HepG2 (cell line): ENCODE measurements around the gene RECK. TPM values are rescaled to one million over a fixed set of nuclear protein-coding genes. Genes with fewer than 3 reads are reported as not detected.

ENCODE experiments used
- FOSL1 ChIP-seq: sonication (generic); formaldehyde crosslinking; IDR thresholded peaks from 2 replicates; pipeline ENCODE4 v1.9.0; 2021; ENCODE audit warnings: missing genetic modification reagents, borderline replicate concordance
- HIVEP1 ChIP-seq: sonication (generic); formaldehyde crosslinking; IDR thresholded peaks from 2 replicates; pipeline ENCODE4 v1.4.0; 2020; ENCODE audit warnings: mild to moderate bottlenecking, missing genetic modification reagents
- NFKBIZ ChIP-seq: IDR thresholded peaks from 2 replicates; pipeline ENCODE4 v1.6.1; 2018; ENCODE audit warnings: missing genetic modification reagents, missing compliant biosample characterization
- PRMT3 ChIP-seq: sonication (generic); formaldehyde crosslinking; IDR thresholded peaks from 2 replicates; pipeline ENCODE4 v1.8.1; 2022; ENCODE audit warnings: low read depth, mild to moderate bottlenecking, moderate library complexity, missing genetic modification reagents, borderline replicate concordance
- PRPF4 ChIP-seq: fragments of 200-400 bp; formaldehyde crosslinking; IDR thresholded peaks from 2 replicates; pipeline ENCODE4 v1.6.1; 2016; ENCODE audit warnings: low read length, low read depth; ENCODE audit not compliant: poor library complexity, severe bottlenecking
- RAD21 ChIP-seq: fragments of 450-650 bp; formaldehyde crosslinking; IDR thresholded peaks from 2 replicates; pipeline ENCODE4 v1.5.0; 2020; ENCODE audit warnings: mild to moderate bottlenecking
- TCF12 ChIP-seq, 2 experiments: fragments of 450-650 bp in 1 of 2; sonication (generic) in 1 of 2; formaldehyde crosslinking in 1 of 2; IDR thresholded peaks; 2 replicates each; pipeline versions ENCODE4 v1.6.1 to v1.8.0; 2017 to 2022; ENCODE audit warnings: antibody characterized with exemption in 1 of 2, mild to moderate bottlenecking in 1 of 2, missing genetic modification reagents in 1 of 2, moderate library complexity in 1 of 2
- THAP8 ChIP-seq: sonication (generic); formaldehyde crosslinking; IDR thresholded peaks from 2 replicates; pipeline ENCODE4 v1.5.1; 2020; ENCODE audit warnings: missing genetic modification reagents, mild to moderate bottlenecking, borderline replicate concordance
- YY1 ChIP-seq: IDR thresholded peaks from 2 replicates; pipeline ENCODE4 v1.6.1; 2011; ENCODE audit warnings: low read length, low read depth, moderate library complexity, mild to moderate bottlenecking; ENCODE audit not compliant: insufficient read depth, insufficient replicate concordance
- ZBTB26 ChIP-seq: IDR thresholded peaks from 2 replicates; pipeline ENCODE4 v1.6.1; 2016; ENCODE audit warnings: missing compliant biosample characterization, missing genetic modification reagents, borderline replicate concordance
- ZBTB38 ChIP-seq: sonication (generic); formaldehyde crosslinking; IDR thresholded peaks from 2 replicates; pipeline ENCODE4 v1.5.1; 2020; ENCODE audit warnings: mild to moderate bottlenecking, missing genetic modification reagents
- ZNF280B ChIP-seq: sonication (generic); formaldehyde crosslinking; IDR thresholded peaks from 2 replicates; pipeline ENCODE4 v1.5.0; 2020; ENCODE audit warnings: missing genetic modification reagents, mild to moderate bottlenecking, borderline replicate concordance
- ZNF337 ChIP-seq: sonication (generic); formaldehyde crosslinking; IDR thresholded peaks from 2 replicates; pipeline ENCODE4 v1.5.1; 2020; ENCODE audit warnings: missing genetic modification reagents, low read depth, mild to moderate bottlenecking, borderline replicate concordance
- ZNF431 ChIP-seq: sonication (generic); formaldehyde crosslinking; IDR thresholded peaks from 2 replicates; pipeline ENCODE4 v1.9.0; 2022; ENCODE audit warnings: missing genetic modification reagents, low read depth, mild to moderate bottlenecking, borderline replicate concordance
- ZNF687 ChIP-seq: sonication (generic); formaldehyde crosslinking; IDR thresholded peaks from 2 replicates; pipeline ENCODE4 v1.5.1; 2020; ENCODE audit warnings: mild to moderate bottlenecking, missing genetic modification reagents, moderate library complexity
- ZNF749 ChIP-seq: sonication (generic); formaldehyde crosslinking; IDR thresholded peaks from 2 replicates; pipeline ENCODE4 v1.8.0; 2022; ENCODE audit warnings: mild to moderate bottlenecking, missing genetic modification reagents, moderate library complexity, borderline replicate concordance
- ZNF776 ChIP-seq: sonication (generic); formaldehyde crosslinking; IDR thresholded peaks from 2 replicates; pipeline ENCODE4 v1.4.0; 2020; ENCODE audit warnings: mild to moderate bottlenecking, missing genetic modification reagents
- ZNF792 ChIP-seq: IDR thresholded peaks from 2 replicates; pipeline ENCODE4 v1.6.1; 2016
- polyA plus RNA-seq, 8 experiments: library from polyadenylated mRNA; depleted of rRNA in 3 of 8; stranded (reverse) in 7 of 8; unstranded in 1 of 8; fragments of >200 nt; fragmentation: Illumina TruSeq in 4 of 8; extraction: Trizol in 4 of 8; gene quantifications; 2 replicates each; pipeline versions ENCODE4 v1.2.1 to v1.2.3, GENCODE V29; 2011 to 2016; ENCODE audit warnings: low read depth in 4 of 8, missing spikeins in 1 of 8, mixed read lengths in 1 of 8; ENCODE audit not compliant: insufficient read depth in 1 of 8
- total RNA-seq, 5 experiments: library from RNA; depleted of rRNA; stranded (reverse); fragments of >200 nt; fragmentation: Illumina TruSeq; extraction: Trizol; gene quantifications; 2 replicates each; pipeline ENCODE4 v1.2.3, GENCODE V29; 2016; ENCODE audit warnings: low read depth in 1 of 5
- TF ChIP-seq, protein P1 (sequence below): sonication (generic); formaldehyde crosslinking; IDR thresholded peaks from 2 replicates; pipeline ENCODE4 v1.5.0; 2020; ENCODE audit warnings: mild to moderate bottlenecking, missing genetic modification reagents, moderate library complexity

RECK gene
- total and polyA plus RNA-seq, 2 of the 13 experiments (the other 11 are each of a cell fraction or from before 2014, with no cell fraction given), result 3.1 to 4.8 TPM

- TF ChIP-seq ZBTB26 (no peak), ZNF687 (peak; percentile 28; the same call in 1 of the 2 replicates), RAD21 (0 out of 2 replicates have a peak, but pooled peaks have one; percentile 9), ZNF280B (CRISPR knock-in tag) (no peak), ZNF337 (no peak), ZNF431 (CRISPR knock-in tag) (no peak), YY1 (peak; percentile 16), TCF12 (IDR thresholded peaks at IDR 0.05) (no peak), TCF12 (CRISPR knock-in tag; IDR thresholded peaks at IDR 0.05) (0 out of 2 replicates have a peak, but pooled peaks have one; percentile 40), ZNF776 (CRISPR knock-in tag) (peak; percentile 51; the same call in 1 of the 2 replicates), PRMT3 (CRISPR knock-in tag) (no peak), FOSL1 (CRISPR knock-in tag) (no peak), THAP8 (CRISPR knock-in tag) (no peak), PRPF4 (no peak), ZBTB38 (CRISPR knock-in tag) (no peak), ZNF792 (CRISPR knock-in tag) (no peak), HIVEP1 (CRISPR knock-in tag) (no peak), NFKBIZ (CRISPR knock-in tag) (no peak), ZNF749 (CRISPR knock-in tag) (no peak)
- TF ChIP-seq, protein P1, sequence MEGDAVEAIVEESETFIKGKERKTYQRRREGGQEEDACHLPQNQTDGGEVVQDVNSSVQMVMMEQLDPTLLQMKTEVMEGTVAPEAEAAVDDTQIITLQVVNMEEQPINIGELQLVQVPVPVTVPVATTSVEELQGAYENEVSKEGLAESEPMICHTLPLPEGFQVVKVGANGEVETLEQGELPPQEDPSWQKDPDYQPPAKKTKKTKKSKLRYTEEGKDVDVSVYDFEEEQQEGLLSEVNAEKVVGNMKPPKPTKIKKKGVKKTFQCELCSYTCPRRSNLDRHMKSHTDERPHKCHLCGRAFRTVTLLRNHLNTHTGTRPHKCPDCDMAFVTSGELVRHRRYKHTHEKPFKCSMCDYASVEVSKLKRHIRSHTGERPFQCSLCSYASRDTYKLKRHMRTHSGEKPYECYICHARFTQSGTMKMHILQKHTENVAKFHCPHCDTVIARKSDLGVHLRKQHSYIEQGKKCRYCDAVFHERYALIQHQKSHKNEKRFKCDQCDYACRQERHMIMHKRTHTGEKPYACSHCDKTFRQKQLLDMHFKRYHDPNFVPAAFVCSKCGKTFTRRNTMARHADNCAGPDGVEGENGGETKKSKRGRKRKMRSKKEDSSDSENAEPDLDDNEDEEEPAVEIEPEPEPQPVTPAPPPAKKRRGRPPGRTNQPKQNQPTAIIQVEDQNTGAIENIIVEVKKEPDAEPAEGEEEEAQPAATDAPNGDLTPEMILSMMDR (CRISPR knock-in tag), result peak; percentile 19; the same call in 1 of the 2 replicates
Observed at GRCh38 chr9:36136272-36136893, 99.7 kb downstream of the RECK start, which contains the start of gene GLIPR2 (continued).
